Uterus (tissue), 4 donors: Measurements from ENCODE around the gene SPATA6. TPM values are rescaled to one million over a fixed set of nuclear protein-coding genes. Genes with fewer than 3 reads are reported as not detected.
A peak's percentile ranks its signal among the peaks of the same experiment; 100 is the strongest.
"Not testable (repeated sequence)": the region's sequence is repeated elsewhere in the genome, so short reads cannot be mapped to it uniquely, and the experiment has no call there.

Experiments
- DNase-seq, 2 donors: peaks; one replicate each; pipeline ENCODE4 v3.0.0-alpha.2; 2019 to 2020
- H3K27ac ChIP-seq, 2 donors: fragments of 200-600 bp; sonication (generic); 1 replicate in 1 of 2; 2 replicates in 1 of 2; pipeline ENCODE4 v1.5.1; 2016 to 2018
- H3K27me3 ChIP-seq, 2 donors: fragments of 200-600 bp; sonication (generic); one replicate each; pipeline ENCODE4 v1.5.1; 2018 to 2019; ENCODE audit warnings: control low read depth in 1 of 2
- H3K36me3 ChIP-seq, 2 donors: fragments of 200-600 bp; sonication (generic); one replicate each; pipeline ENCODE4 v1.5.1; 2019; ENCODE audit warnings: control low read depth in 1 of 2
- H3K4me1 ChIP-seq, 2 donors: fragments of 200-600 bp; sonication (generic); one replicate each; pipeline ENCODE4 v1.5.1; 2018 to 2019; ENCODE audit warnings: control low read depth in 1 of 2
- H3K4me3 ChIP-seq, 2 donors: fragments of 200-600 bp; sonication (generic); 1 replicate in 1 of 2; 2 replicates in 1 of 2; pipeline ENCODE4 v1.5.1; 2018 to 2019; ENCODE audit warnings: mild to moderate bottlenecking in 1 of 2
- H3K9me3 ChIP-seq, 2 donors: fragments of 200-600 bp; sonication (generic); one replicate each; pipeline ENCODE4 v1.5.1; 2019; ENCODE audit warnings: control low read depth in 1 of 2
- CTCF ChIP-seq, 4 experiments: fragments of 200-600 bp in 2 of 4; fragments of 450-650 bp in 2 of 4; sonication (generic) in 2 of 4; IDR thresholded peaks; one replicate each; pipeline ENCODE4 v1.5.1; 2016 to 2019; ENCODE audit warnings: antibody characterized with exemption in 4 of 4, mild to moderate bottlenecking in 2 of 4, moderate library complexity in 1 of 4
- POLR2A ChIP-seq, 2 donors: fragments of 450-650 bp; IDR thresholded peaks; one replicate each; pipeline ENCODE4 v1.6.1; 2016; ENCODE audit warnings: antibody characterized with exemption in 2 of 2, mild to moderate bottlenecking in 1 of 2, moderate library complexity in 1 of 2
- intact Hi-C: fragments of 100-400 bp; cut with DNase I; formaldehyde crosslinking; loops from one replicate; pipeline ENCODE4 v1.15.1; 2023; ENCODE audit warnings: low total_unique reads
- total RNA-seq, 4 donors: library from RNA; depleted of rRNA in 3 of 4; stranded (reverse); fragments of >200 nt in 3 of 4; gene quantifications; one replicate each; pipeline versions ENCODE4 v1.1.0 to v1.2.4, GENCODE V29; 2014 to 2023
- donor health status: DM: yes; HTN: yes; CAD: no.

SPATA6 gene
- total RNA-seq, 4 donors from 2014 or later = 27.4 to 94.5 (median 46.0) TPM

- TF ChIP-seq POLR2A (IDR thresholded peaks at IDR 0.05) (no peak), CTCF (IDR thresholded peaks at IDR 0.05) (no peak)
- no peaks in the 10 kb centered on the region for H3K4me1 ChIP-seq
- intact Hi-C loops = loop anchor here (10.0 kb wide), 1 partner anchor 378 kb away; no protein-coding TSS in a partner anchor
- no peaks in the 10 kb centered on the region for H3K36me3 ChIP-seq
- H3K9me3 ChIP-seq = no peaks in the 10 kb centered on the region
- no peak overlapping the region for H3K27ac ChIP-seq
- no peaks in the 10 kb centered on the region for H3K27me3 ChIP-seq
- H3K4me3 ChIP-seq = no peak overlapping the region
- no peak for DNase-seq
These were observed 21.0 kb upstream of the SPATA6 start for GRCh38 chr1:48493041-48493440.

- intact Hi-C loops = loop anchor here (10.0 kb wide), 1 partner anchor 378 kb away; no protein-coding TSS in a partner anchor
These were observed 20.4 kb upstream of the SPATA6 start for GRCh38 chr1:48492392-48492791.

GRCh38 chr1:48488721-48489120, 16.7 kb upstream of the SPATA6 start:
- intact Hi-C loops = no loop called here
- DNase-seq = no peak

More at GRCh38 chr1:48492392-48492791, 20.4 kb upstream of the SPATA6 start:
- H3K4me1 ChIP-seq = no peaks in the 10 kb centered on the region
- TF ChIP-seq CTCF (IDR thresholded peaks at IDR 0.05) (no peak), POLR2A (IDR thresholded peaks at IDR 0.05) (no peak)
- H3K27me3 ChIP-seq = no peaks in the 10 kb centered on the region
- no peaks in the 10 kb centered on the region for H3K9me3 ChIP-seq
- no peaks in the 10 kb centered on the region for H3K36me3 ChIP-seq
- H3K27ac ChIP-seq = no peak overlapping the region
- no peak for DNase-seq
- no peak overlapping the region for H3K4me3 ChIP-seq

DNA sequence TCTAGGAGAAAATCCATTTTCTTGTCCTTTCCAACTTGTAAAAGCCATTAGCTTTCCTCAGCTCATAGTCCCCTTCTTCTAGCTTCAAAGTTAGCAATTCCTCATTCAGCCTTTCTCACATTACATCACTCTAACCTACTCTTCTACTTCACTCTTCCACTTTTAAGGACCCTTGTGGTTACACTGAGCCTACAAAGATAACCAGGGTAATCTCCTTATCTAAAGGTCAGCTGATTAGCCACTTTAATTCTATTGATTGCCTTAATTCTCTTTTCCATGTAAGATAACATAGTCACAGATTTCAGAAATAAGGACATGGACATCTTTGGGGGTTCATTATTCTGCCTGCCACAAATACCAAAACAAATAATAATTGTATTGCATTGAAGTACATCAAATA, 8.5 kb upstream of the SPATA6 start:
- no peaks in the 10 kb centered on the region for H3K36me3 ChIP-seq
- TF ChIP-seq CTCF (IDR thresholded peaks at IDR 0.05) (no peak), POLR2A (IDR thresholded peaks at IDR 0.05) (no peak)
- no peaks in the 10 kb centered on the region for H3K4me1 ChIP-seq
- no peaks in the 10 kb centered on the region for H3K9me3 ChIP-seq
- no peaks in the 10 kb centered on the region for H3K27me3 ChIP-seq
- no peak overlapping the region for H3K4me3 ChIP-seq
- intact Hi-C loops = no loop called here
- DNase-seq = no peak
- no peak overlapping the region for H3K27ac ChIP-seq

More at GRCh38 chr1:48488721-48489120, 16.7 kb upstream of the SPATA6 start:
- Histone ChIP-seq H3K4me1 (no peaks in the 10 kb centered on the region), H3K27ac (no peak overlapping the region), H3K9me3 (no peaks in the 10 kb centered on the region), H3K36me3 (no peaks in the 10 kb centered on the region), H3K27me3 (no peaks in the 10 kb centered on the region), H3K4me3 (no peak overlapping the region)
- TF ChIP-seq POLR2A (IDR thresholded peaks at IDR 0.05) (no peak), CTCF (IDR thresholded peaks at IDR 0.05) (no peak)

- H3K27ac ChIP-seq, H3K27me3 ChIP-seq, H3K4me1 ChIP-seq, H3K9me3 ChIP-seq, H3K36me3 ChIP-seq, DNase-seq, intact Hi-C loops, H3K4me3 ChIP-seq: not testable (repeated sequence)
These were observed 8.0 kb upstream of the SPATA6 start for GRCh38 chr1:48480023-48480422.

DNA sequence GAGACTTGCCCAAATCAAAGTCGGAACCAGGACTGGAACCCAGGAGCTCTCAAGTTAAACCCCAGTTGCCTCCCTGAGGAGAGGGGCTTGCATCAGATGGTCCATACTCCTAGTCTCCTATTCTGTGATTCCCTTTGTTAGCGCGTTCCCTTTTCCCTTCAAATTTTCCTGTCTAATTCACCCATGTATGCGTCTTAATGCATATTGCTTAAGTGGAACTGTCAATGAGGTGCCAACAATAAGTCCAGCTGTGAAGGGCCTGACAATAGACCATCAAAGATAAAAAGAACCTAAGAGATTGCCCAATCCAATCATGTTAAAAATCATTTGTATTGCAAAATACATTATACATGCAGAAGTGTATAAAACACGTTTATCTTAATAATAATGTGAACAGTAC, 634 bp upstream of the SPATA6 start:
- H3K27me3 ChIP-seq = no peaks in the 10 kb centered on the region
- H3K36me3 ChIP-seq = no peaks in the 10 kb centered on the region
- no peak for TF ChIP-seq POLR2A (IDR thresholded peaks at IDR 0.05)
- no peak for TF ChIP-seq CTCF (IDR thresholded peaks at IDR 0.05)
- intact Hi-C loops = no loop called here
- no peaks in the 10 kb centered on the region for H3K4me1 ChIP-seq
- no peak for DNase-seq
- H3K27ac ChIP-seq = peak overlapping the region; percentile 87 to 95
- peak overlapping the region; percentile 61 to 76 for H3K4me3 ChIP-seq
- no peaks in the 10 kb centered on the region for H3K9me3 ChIP-seq
